C1 segment of cervical spinal cord (tissue), 14 donors: Measurements from ENCODE around the gene ECT2.
A peak's percentile ranks its signal among the peaks of the same experiment; 100 is the strongest.
"Not testable (repeated sequence)": the region's sequence is repeated elsewhere in the genome, so short reads cannot be mapped to it uniquely, and the experiment has no call there.

Experiments used
- DNase-seq, 14 donors: peaks; one replicate each; lab custom pipeline; 2025; lab: John Stamatoyannopoulos, UW

Gene ECT2

GRCh38 chr3:172750368-172751174, at the start of gene ECT2:
ECT2 (plus strand) TSS chr3:172750726; CDS start chr3:172754531, 3,805 bp downstream.
- DNase-seq = peak; percentile 77 to 99 (median 96)

GRCh38 chr3:172700936-172701455, 49.5 kb upstream of the ECT2 start:
- no peak for DNase-seq

GRCh38 chr3:172701751-172702150, 48.8 kb upstream of the ECT2 start:
- no peak for DNase-seq

GRCh38 chr3:172702256-172702655, 48.3 kb upstream of the ECT2 start:
- DNase-seq = no peak

- DNase-seq = not testable (repeated sequence)
Observed at GRCh38 chr3:172702731-172703130, 47.8 kb upstream of the ECT2 start.

- DNase-seq = no peak
Observed at GRCh38 chr3:172704001-172704400, 46.5 kb upstream of the ECT2 start.

GRCh38 chr3:172705170-172705569, 45.4 kb upstream of the ECT2 start:
- no peak for DNase-seq

GRCh38 chr3:172707030-172707429, 43.5 kb upstream of the ECT2 start:
- no peak for DNase-seq

- DNase-seq = no peak
Observed at GRCh38 chr3:172707967-172708366, 42.6 kb upstream of the ECT2 start.

GRCh38 chr3:172708921-172709773, 41.4 kb upstream of the ECT2 start:
- DNase-seq = peak in 1 of 14 donors; percentile 14

GRCh38 chr3:172709774-172710663, 40.5 kb upstream of the ECT2 start:
- DNase-seq = peak in 9 of 14 donors; percentile 11 to 73 (median 33)

- peak; percentile 35 to 96 (median 82) for DNase-seq
Observed at GRCh38 chr3:172710664-172711453, 39.7 kb upstream of the ECT2 start, which contains the start of gene NCEH1. NCEH1 (minus strand) TSS chr3:172711067; CDS start chr3:172710984, 83 bp downstream.

GRCh38 chr3:172711454-172711795, 39.1 kb upstream of the ECT2 start:
- peak in 2 of 14 donors; percentile 32 to 35 for DNase-seq

GRCh38 chr3:172713316-172713715, 37.2 kb upstream of the ECT2 start:
- DNase-seq = no peak

GRCh38 chr3:172716476-172716875, 34.0 kb upstream of the ECT2 start:
- DNase-seq = peak in 6 of 14 donors; percentile 1 to 40 (median 18)

GRCh38 chr3:172717493-172718088, 32.9 kb upstream of the ECT2 start:
- DNase-seq = no peak

- not testable (repeated sequence) for DNase-seq
Observed at GRCh38 chr3:172722536-172723040, 27.9 kb upstream of the ECT2 start.

GRCh38 chr3:172726380-172726779, 24.1 kb upstream of the ECT2 start:
- no peak for DNase-seq

- DNase-seq = no peak
Observed at GRCh38 chr3:172735014-172735413, 15.5 kb upstream of the ECT2 start.

GRCh38 chr3:172739462-172739861, 11.1 kb upstream of the ECT2 start:
- DNase-seq = no peak
